Embryonic facial prominence (tissue), 1 donor: ENCODE results near the gene NAT9.

Experiments used
- DNase-seq: peaks from one replicate; pipeline ENCODE4 v3.0.0-alpha.2; 2016; ENCODE audit errors: extremely low spot score

NAT9 gene

DNA sequence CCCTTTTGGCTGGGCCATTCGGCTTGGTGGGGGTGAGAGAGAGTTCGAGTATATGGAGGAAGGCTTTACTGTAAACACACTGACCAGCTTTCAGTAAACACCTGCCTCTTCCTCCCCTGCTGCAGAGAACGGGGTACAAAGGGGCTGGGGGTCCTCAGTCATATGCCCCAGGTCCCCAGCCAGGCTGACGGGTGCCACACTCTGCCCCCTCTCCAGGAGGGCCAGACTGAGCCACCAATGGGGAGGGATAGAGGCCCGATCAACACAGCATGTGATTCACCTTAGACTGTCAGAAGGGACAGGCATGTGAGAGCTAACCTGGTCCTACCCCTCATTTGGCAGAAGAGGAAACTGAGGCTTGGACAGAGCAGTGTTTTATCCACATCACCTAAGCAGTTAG lies 14.7 kb downstream of the NAT9 start:
- no peak for DNase-seq

DNA sequence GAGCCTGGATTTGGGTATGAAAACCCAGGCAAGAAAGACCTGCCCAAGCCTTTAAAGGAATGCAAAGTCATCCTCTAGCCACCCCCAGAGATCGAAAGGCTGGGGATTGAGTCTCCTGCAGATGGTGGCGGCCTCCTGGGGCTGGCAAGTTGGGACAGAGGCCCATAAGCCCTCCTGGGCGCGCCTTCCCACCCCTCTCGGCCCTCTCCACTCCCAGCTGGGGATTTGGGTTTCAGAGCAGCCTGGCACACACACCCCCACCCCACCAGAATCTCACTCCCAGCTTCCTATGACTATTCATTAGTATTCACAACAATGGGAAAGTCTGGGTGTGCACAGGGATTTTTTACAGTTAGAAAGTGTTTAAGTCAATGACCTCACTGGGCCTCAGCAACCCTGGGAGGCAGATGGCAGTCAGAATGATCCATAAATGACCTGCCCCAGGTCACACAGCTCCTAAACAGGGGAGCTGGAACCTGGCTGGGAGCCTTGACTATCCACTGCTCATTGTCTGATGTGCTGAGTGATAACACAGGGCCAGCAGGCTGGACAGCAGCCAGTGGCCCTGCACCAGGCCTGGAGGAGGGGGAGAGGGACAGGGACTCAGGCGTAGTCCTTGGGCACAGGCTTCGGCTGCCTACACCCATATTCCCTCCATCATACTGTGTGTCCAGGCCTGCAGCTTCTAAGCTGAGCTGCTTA lies 15.6 kb downstream of the NAT9 start:
- DNase-seq = no peak

DNA sequence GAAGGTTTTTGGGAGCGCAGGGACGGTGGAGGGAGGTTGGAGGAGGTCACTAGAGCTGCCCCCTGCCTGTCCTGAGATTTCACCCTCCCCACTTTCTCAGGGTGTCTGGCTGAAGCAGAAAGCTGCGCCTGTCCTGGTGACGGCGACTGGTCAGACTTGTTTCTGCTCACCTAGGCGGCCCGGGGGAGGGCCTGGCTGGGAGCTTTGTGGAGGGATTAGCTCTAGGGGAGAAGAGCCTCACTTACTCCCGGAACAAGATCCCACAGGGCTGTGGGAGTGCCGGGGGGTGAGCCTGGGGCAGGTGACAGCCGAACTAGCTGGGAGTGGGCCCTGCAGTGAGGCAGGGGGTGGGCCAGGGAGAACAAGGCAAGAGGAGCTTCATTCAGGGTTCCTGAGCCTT lies 16.2 kb downstream of the NAT9 start:
- DNase-seq = no peak

GRCh38 chr17:74759243-74759801 lies 16.8 kb downstream of the NAT9 start:
- DNase-seq = no peak

GRCh38 chr17:74758848-74759168 lies 17.3 kb downstream of the NAT9 start:
- no peak for DNase-seq

GRCh38 chr17:74757931-74758847 lies 18.0 kb downstream of the NAT9 start:
- no peak for DNase-seq

DNA sequence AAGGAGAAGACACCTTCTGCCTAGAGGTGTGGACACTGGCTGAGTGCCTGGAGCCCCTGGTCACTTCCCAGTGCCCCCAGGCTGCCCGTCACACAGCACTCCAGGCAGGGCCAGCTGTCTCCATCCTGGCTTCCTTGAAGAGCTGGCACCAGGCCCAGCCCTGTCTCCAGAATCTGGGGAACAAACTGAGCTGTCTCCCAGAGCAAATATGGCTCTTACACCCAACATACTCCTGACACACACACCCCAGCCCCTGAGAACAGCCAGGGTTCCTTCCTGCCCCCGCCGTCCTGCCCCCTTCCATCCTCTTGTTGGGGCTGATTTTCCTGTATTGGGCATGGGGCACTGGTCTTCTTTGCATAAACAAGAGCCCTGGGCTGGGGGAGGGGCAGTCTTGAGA lies 18.6 kb downstream of the NAT9 start:
- no peak for DNase-seq

GRCh38 chr17:74756891-74757290 lies 19.3 kb downstream of the NAT9 start:
- DNase-seq = no peak

GRCh38 chr17:74755533-74755932 lies 20.6 kb downstream of the NAT9 start:
- no peak for DNase-seq

GRCh38 chr17:74754832-74755231 lies 21.3 kb downstream of the NAT9 start:
- no peak for DNase-seq

DNA sequence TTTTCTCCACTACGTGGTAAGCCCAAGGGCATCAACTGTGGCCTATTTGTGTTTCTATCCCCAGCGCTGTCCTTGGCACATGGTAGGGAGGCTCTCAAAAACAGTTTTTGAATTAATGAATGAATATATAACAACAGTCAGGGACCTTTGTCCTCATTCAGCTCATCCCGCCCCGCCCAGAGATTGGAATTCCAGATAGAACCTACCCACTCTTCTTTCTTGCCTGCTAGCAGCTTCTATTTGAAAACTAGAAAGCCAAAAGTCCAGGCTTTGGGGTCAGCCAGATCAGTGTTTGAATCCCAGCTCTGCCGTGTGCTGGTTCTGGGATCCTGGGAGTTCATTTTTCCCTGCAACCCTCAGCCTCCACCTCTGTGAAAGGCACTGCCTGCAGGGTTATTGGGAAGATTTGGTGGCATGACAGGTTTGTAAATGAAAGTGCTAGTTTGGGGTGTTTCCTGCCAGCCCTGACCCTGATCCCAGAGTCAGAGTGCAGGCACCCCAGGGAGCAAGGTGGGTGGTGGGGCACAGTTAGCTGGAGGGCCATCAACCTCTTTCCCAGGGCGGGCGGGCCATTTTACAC lies 23.2 kb downstream of the NAT9 start:
- DNase-seq = no peak

- DNase-seq = no peak
Measured at GRCh38 chr17:74752415-74752814, 23.7 kb downstream of the NAT9 start.

- no peak for DNase-seq
Measured at GRCh38 chr17:74750327-74751069, 25.6 kb downstream of the NAT9 start.

DNA sequence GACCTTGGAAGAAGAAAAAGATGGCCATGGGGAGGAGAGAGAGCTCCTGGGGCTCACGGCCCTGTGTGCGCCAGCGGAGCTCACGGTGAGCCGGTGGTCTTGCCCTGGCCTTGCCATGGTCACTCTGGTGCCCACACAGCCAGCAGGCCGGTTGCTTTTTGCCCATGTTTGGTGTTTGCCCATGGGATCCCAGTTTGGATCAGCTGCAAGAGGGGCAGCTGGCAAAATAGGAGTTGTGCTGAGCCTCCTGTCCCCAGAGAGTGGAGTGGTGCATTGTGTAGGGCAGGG lies 26.2 kb downstream of the NAT9 start:
- DNase-seq = no peak

DNA sequence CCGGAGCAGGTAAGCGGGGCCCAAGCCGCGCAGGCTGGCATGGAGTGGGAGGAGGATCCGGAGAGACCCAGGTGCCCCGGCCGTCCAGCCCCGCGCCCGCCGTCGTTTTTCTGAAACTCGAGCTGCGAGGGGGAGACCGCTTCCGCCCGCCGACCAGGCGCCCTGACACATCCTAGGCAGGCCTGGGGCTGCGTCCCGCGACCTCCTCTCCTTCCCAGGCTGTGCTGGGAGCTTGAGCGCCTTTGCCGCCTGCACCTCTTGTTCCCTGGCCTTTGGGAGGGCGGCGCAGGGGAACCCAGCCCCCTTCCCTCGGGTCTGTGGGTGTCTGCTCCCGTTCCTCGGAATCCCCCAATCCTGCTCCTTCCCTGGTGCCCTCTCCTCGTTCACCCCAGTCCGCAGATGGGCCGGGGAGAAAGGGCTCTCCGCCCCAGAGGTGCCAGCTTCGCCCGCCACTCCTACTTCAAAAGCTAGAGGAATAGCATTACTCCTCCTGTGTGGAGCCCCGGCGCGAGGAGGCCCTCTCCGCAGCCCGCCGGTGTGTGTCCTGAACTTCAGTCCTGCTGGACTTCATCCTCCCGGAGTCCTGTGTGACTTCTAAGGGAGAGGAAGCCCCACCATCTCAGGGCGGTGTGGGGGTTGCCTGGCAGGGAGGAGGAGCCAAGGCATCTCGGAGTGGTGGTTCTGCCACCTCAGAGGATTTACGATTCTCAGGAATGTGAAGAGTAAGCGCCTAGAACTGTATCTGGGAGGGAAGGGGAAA lies 26.7 kb downstream of the NAT9 start:
- no peak for DNase-seq

DNA sequence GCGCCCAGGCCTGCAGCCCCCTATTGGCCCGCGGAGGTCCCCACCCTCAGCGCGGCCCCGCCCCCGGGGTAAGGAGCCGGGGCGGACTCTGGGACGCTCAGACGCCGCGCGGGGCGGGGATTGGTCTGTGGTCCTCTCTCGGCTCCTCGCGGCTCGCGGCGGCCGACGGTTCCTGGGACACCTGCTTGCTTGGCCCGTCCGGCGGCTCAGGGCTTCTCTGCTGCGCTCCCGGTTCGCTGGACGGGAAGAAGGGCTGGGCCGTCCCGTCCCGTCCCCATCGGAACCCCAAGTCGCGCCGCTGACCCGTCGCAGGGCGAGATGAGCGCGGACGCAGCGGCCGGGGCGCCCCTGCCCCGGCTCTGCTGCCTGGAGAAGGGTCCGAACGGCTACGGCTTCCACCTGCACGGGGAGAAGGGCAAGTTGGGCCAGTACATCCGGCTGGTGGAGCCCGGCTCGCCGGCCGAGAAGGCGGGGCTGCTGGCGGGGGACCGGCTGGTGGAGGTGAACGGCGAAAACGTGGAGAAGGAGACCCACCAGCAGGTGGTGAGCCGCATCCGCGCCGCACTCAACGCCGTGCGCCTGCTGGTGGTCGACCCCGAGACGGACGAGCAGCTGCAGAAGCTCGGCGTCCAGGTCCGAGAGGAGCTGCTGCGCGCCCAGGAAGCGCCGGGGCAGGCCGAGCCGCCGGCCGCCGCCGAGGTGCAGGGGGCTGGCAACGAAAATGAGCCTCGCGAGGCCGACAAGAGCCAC lies 27.4 kb downstream of the NAT9 start, which contains the start of gene NHERF1:
Gene NHERF1 (plus strand): TSS at position 100 of the 750 bp plus-strand sequence. CDS start 219 bp downstream, at position 319.
- DNase-seq = peak; percentile 29

DNA sequence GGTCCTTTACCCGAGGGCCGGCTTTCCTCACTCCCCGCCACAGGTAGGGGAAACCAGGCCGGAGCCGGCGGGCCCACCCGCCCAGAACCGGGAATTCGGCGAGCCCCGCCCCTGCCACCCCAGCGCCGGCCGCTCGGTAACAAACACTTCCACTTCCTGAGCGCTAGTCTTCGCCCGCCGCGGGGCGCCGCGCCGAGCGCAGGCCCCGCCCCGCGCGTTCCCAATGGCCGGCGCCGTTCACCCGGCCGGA lies 27.9 kb downstream of the NAT9 start:
- no peak for DNase-seq

DNA sequence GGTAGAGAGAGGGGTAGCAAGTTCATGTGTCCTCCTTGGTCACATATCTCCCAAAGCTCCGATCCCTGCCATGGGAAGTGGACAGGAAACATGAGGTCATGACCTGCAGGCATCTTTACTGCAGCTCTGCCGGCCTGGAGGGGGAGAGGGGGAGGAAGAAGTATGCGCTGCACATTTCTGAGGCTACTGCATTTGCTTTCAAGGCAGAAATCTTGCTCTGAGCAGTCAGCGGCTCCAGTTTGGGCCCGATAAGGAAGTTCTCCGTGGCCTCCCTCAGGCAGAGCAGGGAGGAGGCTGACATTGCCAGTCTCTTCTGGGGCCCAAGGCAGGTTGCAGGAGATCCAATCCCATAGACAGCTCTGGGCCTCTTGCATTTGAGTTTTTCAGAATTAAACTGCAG lies 29.2 kb downstream of the NAT9 start:
- no peak for DNase-seq

- DNase-seq = no peak
Measured at GRCh38 chr17:74746376-74746775, 29.8 kb downstream of the NAT9 start.

DNA sequence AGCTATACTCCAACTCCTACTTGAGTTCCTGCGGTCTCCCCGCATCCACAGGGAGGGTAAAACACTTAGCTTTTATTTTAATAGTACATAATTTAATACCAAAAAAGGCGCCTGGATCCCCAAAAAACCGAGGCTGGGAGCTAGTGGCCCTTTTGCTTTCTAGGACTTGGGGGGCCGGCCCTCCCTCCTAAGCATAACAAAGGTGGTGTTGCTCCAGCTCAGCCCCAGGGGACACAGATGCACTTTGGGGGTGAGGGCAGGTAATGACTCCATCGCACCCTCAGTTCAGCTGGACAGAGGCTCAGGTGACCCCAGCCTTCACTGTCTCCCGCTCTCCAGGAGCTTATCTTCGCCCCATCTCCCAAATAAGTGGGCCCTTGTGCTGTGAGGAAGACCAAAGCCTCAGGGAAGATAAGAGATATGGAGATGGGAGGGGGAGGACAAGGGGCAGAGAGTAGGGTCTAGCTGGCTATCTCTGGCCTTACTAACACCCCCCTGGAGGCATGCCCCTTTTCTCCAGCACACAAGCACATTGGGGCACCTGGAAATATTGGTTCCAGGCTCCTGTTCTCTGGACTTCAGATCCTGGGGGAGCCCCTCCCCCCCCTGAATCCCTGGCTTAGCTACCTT lies 30.5 kb downstream of the NAT9 start:
- no peak for DNase-seq
